ENCODE data around the gene RFLNA. TPM values are rescaled to one million over a fixed set of nuclear protein-coding genes. Genes with fewer than 3 reads are reported as not detected.

The RFLNA gene
- total RNA-seq, 1 experiment from 2014 or later, result 5.4 TPM

DNA sequence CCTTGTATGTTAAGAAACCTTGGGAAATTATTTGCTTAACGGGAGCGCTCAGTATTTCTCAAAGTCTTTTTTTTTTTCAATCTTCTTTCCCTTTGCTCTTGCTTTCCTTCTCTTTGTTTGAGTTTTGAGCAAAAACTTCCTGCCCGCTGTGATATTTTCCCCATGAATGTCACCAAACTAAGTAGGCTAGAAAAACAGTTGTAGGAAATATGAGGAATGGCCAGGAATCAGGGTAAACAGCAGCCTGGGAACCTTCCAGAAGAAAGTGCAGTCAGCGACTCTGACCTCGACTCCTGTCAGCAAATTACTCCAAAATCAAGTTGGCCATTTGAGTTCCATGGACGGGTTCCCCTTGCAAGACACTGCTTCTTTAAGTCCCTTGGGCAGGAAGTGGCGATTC lies 11.6 kb upstream of the RFLNA start:
- Histone ChIP-seq H3K4me1 (ENCODE audit: control insufficient read depth, insufficient read depth, low read length) (peaks cover 6% of the 10 kb centered on the region), H3K36me3 (ENCODE audit: control insufficient read depth, insufficient read depth, low read length) (no peaks in the 10 kb centered on the region), H3K9me3 (ENCODE audit: control insufficient read depth, insufficient read depth, low read depth, low read length) (no peaks in the 10 kb centered on the region), H3K27ac (ENCODE audit: low read length) (no peak overlapping the region), H3K27me3 (ENCODE audit: control insufficient read depth, insufficient read depth, low read length) (peaks cover 9% of the 10 kb centered on the region; the same call in 1 of the 2 replicates), H3K4me3 (ENCODE audit: low read depth in 2 of 2, low read length in 2 of 2) (no peak overlapping the region)
- no peak for DNase-seq (ENCODE audit: low read depth, low spot score)
- CTCF ChIA-PET, result no interaction called here
- POLR2A ChIA-PET, result no interaction called here
- TF ChIP-seq, protein P1, sequence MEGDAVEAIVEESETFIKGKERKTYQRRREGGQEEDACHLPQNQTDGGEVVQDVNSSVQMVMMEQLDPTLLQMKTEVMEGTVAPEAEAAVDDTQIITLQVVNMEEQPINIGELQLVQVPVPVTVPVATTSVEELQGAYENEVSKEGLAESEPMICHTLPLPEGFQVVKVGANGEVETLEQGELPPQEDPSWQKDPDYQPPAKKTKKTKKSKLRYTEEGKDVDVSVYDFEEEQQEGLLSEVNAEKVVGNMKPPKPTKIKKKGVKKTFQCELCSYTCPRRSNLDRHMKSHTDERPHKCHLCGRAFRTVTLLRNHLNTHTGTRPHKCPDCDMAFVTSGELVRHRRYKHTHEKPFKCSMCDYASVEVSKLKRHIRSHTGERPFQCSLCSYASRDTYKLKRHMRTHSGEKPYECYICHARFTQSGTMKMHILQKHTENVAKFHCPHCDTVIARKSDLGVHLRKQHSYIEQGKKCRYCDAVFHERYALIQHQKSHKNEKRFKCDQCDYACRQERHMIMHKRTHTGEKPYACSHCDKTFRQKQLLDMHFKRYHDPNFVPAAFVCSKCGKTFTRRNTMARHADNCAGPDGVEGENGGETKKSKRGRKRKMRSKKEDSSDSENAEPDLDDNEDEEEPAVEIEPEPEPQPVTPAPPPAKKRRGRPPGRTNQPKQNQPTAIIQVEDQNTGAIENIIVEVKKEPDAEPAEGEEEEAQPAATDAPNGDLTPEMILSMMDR (IDR thresholded peaks at IDR 0.05), result no peak
- TF ChIP-seq POLR2AphosphoS5 (IDR thresholded peaks at IDR 0.05; ENCODE audit: low read depth, low read length) (no peak), SIN3A (IDR thresholded peaks at IDR 0.05; ENCODE audit: borderline replicate concordance, insufficient read depth, low read depth, low read length) (no peak), TCF7L2 (IDR thresholded peaks at IDR 0.05; ENCODE audit: low read depth, low read length) (no peak)
- TF ChIP-seq, protein P2, sequence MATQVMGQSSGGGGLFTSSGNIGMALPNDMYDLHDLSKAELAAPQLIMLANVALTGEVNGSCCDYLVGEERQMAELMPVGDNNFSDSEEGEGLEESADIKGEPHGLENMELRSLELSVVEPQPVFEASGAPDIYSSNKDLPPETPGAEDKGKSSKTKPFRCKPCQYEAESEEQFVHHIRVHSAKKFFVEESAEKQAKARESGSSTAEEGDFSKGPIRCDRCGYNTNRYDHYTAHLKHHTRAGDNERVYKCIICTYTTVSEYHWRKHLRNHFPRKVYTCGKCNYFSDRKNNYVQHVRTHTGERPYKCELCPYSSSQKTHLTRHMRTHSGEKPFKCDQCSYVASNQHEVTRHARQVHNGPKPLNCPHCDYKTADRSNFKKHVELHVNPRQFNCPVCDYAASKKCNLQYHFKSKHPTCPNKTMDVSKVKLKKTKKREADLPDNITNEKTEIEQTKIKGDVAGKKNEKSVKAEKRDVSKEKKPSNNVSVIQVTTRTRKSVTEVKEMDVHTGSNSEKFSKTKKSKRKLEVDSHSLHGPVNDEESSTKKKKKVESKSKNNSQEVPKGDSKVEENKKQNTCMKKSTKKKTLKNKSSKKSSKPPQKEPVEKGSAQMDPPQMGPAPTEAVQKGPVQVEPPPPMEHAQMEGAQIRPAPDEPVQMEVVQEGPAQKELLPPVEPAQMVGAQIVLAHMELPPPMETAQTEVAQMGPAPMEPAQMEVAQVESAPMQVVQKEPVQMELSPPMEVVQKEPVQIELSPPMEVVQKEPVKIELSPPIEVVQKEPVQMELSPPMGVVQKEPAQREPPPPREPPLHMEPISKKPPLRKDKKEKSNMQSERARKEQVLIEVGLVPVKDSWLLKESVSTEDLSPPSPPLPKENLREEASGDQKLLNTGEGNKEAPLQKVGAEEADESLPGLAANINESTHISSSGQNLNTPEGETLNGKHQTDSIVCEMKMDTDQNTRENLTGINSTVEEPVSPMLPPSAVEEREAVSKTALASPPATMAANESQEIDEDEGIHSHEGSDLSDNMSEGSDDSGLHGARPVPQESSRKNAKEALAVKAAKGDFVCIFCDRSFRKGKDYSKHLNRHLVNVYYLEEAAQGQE (IDR thresholded peaks at IDR 0.05; ENCODE audit: insufficient read depth in 1 of 2, low read depth in 2 of 2, low read length in 1 of 2), result no peak
- BruUV-seq (replicated peaks), result no TSS peak
- in situ Hi-C loops (cut with HindIII; ENCODE audit: low pct_unique_long_range_greater_than_20kb, low sequenced_read_pairs) (no loop called here), intact Hi-C loops (cut with micrococcal nuclease; ENCODE audit: unreplicated experiment) (no loop called here)
- ATAC-seq, result no peak

DNA sequence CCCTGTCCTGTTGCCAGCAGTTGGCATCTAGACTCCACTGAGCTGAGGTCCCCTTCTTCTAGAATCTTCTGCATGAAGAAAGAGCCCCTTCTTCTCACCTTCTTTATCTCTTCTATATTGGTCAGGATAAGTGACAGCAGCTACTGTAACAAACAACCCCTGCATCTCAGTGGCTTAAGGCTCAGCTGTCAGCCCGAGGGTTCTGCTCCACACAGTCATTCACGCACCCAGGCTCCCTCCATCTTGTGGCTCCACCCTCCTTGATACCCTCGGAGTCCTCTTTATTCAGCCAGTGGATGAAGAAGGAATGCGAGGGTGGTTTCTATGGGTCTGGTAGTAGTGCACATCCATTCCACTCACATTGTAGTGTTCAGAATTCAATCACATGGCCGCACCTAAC lies 10.5 kb upstream of the RFLNA start:
- ATAC-seq (no peak), DNase-seq (ENCODE audit: low read depth, low spot score) (no peak)
- no TSS peak for BruUV-seq (replicated peaks)
- no peaks in the 10 kb centered on the region for H3K4me1 ChIP-seq (ENCODE audit: control insufficient read depth, insufficient read depth, low read length)
- peaks cover 9% of the 10 kb centered on the region; the same call in 1 of the 2 replicates for H3K27me3 ChIP-seq (ENCODE audit: control insufficient read depth, insufficient read depth, low read length)
- in situ Hi-C loops (cut with HindIII; ENCODE audit: low pct_unique_long_range_greater_than_20kb, low sequenced_read_pairs) (no loop called here), intact Hi-C loops (cut with micrococcal nuclease; ENCODE audit: unreplicated experiment) (no loop called here)
- no peak overlapping the region for H3K4me3 ChIP-seq (ENCODE audit: low read depth in 2 of 2, low read length in 2 of 2)
- H3K36me3 ChIP-seq (ENCODE audit: control insufficient read depth, insufficient read depth, low read length), result no peaks in the 10 kb centered on the region
- no peaks in the 10 kb centered on the region for H3K9me3 ChIP-seq (ENCODE audit: control insufficient read depth, insufficient read depth, low read depth, low read length)
- no peak for TF ChIP-seq TCF7L2 (IDR thresholded peaks at IDR 0.05; ENCODE audit: low read depth, low read length)
- no peak for TF ChIP-seq POLR2AphosphoS5 (IDR thresholded peaks at IDR 0.05; ENCODE audit: low read depth, low read length)
- TF ChIP-seq, protein P1 (IDR thresholded peaks at IDR 0.05), result no peak
- TF ChIP-seq SIN3A (IDR thresholded peaks at IDR 0.05; ENCODE audit: borderline replicate concordance, insufficient read depth, low read depth, low read length), result no peak
- TF ChIP-seq, protein P2 (IDR thresholded peaks at IDR 0.05; ENCODE audit: insufficient read depth in 1 of 2, low read depth in 2 of 2, low read length in 1 of 2), result no peak
- no peak overlapping the region for H3K27ac ChIP-seq (ENCODE audit: low read length)
- CTCF ChIA-PET, result no interaction called here
- POLR2A ChIA-PET, result no interaction called here
